Measurements from ENCODE around the gene BLMH. TPM values are rescaled to one million over a fixed set of nuclear protein-coding genes. Genes with fewer than 3 reads are reported as not detected.
A peak's percentile ranks its signal among the peaks of the same experiment; 100 is the strongest.

Gene BLMH
- total RNA-seq, 1 experiment from 2014 or later: 28.3 TPM

GRCh38 chr17:30279156-30279555, 12.6 kb downstream of the BLMH start:
- no peak for DNase-seq (ENCODE audit: unreplicated experiment)
- H3K27me3 Mint-ChIP-seq (ENCODE audit: insufficient read depth, unreplicated experiment): no peaks in the 10 kb centered on the region
- ChIA-PET CTCF (interaction anchor here (0.5 to 0.9 kb wide), 3 partner anchors 23 to 175 kb away, joined by 3 read pairs; no protein-coding TSS in a partner anchor), POLR2A (interaction anchor here (0.5 to 0.8 kb wide), 4 partner anchors 8 to 403 kb away, joined by 3 read pairs; partner anchors contain the start of gene BLMH)
- peaks cover 38% of the 10 kb centered on the region for H3K36me3 Mint-ChIP-seq (ENCODE audit: insufficient read depth, unreplicated experiment)
- no peak for TF ChIP-seq CTCF (IDR thresholded peaks at IDR 0.05; ENCODE audit: unreplicated experiment)
- intact Hi-C loops (cut with micrococcal nuclease): no loop called here
- no peaks in the 10 kb centered on the region for H3K9me3 Mint-ChIP-seq (ENCODE audit: unreplicated experiment)
- H3K4me3 Mint-ChIP-seq (ENCODE audit: unreplicated experiment): no peak overlapping the region
- no peak overlapping the region for H3K27ac Mint-ChIP-seq (ENCODE audit: low read depth, unreplicated experiment)
- no peaks in the 10 kb centered on the region for H3K4me1 Mint-ChIP-seq (ENCODE audit: insufficient read depth, unreplicated experiment)
- BruUV-seq (replicated peaks): no TSS peak

GRCh38 chr17:30278032-30278431, 13.7 kb downstream of the BLMH start:
- Mint-ChIP-seq H3K4me1 (ENCODE audit: insufficient read depth, unreplicated experiment) (no peaks in the 10 kb centered on the region), H3K9me3 (ENCODE audit: unreplicated experiment) (no peaks in the 10 kb centered on the region), H3K4me3 (ENCODE audit: unreplicated experiment) (no peak overlapping the region), H3K27me3 (ENCODE audit: insufficient read depth, unreplicated experiment) (no peaks in the 10 kb centered on the region), H3K36me3 (ENCODE audit: insufficient read depth, unreplicated experiment) (peaks cover 43% of the 10 kb centered on the region), H3K27ac (ENCODE audit: low read depth, unreplicated experiment) (no peak overlapping the region)
- BruUV-seq (replicated peaks): no TSS peak
- intact Hi-C loops (cut with micrococcal nuclease): loop anchor here (1.0 kb wide), 1 partner anchor 174 kb away; no protein-coding TSS in a partner anchor
- ChIA-PET POLR2A (no interaction called here), CTCF (interaction anchor here (0.6 to 1.2 kb wide), 3 partner anchors 12 to 152 kb away, joined by 3 read pairs; no protein-coding TSS in a partner anchor)
- no peak for TF ChIP-seq CTCF (IDR thresholded peaks at IDR 0.05; ENCODE audit: unreplicated experiment)
- DNase-seq (ENCODE audit: unreplicated experiment): peak; percentile 5

- Mint-ChIP-seq H3K4me3 (ENCODE audit: unreplicated experiment) (no peak overlapping the region), H3K36me3 (ENCODE audit: insufficient read depth, unreplicated experiment) (peaks cover 61% of the 10 kb centered on the region), H3K4me1 (ENCODE audit: insufficient read depth, unreplicated experiment) (no peaks in the 10 kb centered on the region), H3K27me3 (ENCODE audit: insufficient read depth, unreplicated experiment) (no peaks in the 10 kb centered on the region), H3K27ac (ENCODE audit: low read depth, unreplicated experiment) (no peak overlapping the region), H3K9me3 (ENCODE audit: unreplicated experiment) (no peaks in the 10 kb centered on the region)
- ChIA-PET POLR2A (no interaction called here), CTCF (no interaction called here)
- no peak for TF ChIP-seq CTCF (IDR thresholded peaks at IDR 0.05; ENCODE audit: unreplicated experiment)
- intact Hi-C loops (cut with micrococcal nuclease): no loop called here
- no TSS peak for BruUV-seq (replicated peaks)
- no peak for DNase-seq (ENCODE audit: unreplicated experiment)
Observed at GRCh38 chr17:30275911-30276310, 15.8 kb downstream of the BLMH start.

- ChIA-PET POLR2A (interaction anchor here (1.1 to 1.3 kb wide), 2 partner anchors 17 to 45 kb away, joined by 3 read pairs; partner anchors contain the start of gene BLMH), CTCF (no interaction called here)
- Mint-ChIP-seq H3K4me1 (ENCODE audit: insufficient read depth, unreplicated experiment) (no peaks in the 10 kb centered on the region), H3K27me3 (ENCODE audit: insufficient read depth, unreplicated experiment) (no peaks in the 10 kb centered on the region), H3K9me3 (ENCODE audit: unreplicated experiment) (no peaks in the 10 kb centered on the region), H3K36me3 (ENCODE audit: insufficient read depth, unreplicated experiment) (peaks cover 66% of the 10 kb centered on the region), H3K4me3 (ENCODE audit: unreplicated experiment) (no peak overlapping the region), H3K27ac (ENCODE audit: low read depth, unreplicated experiment) (no peak overlapping the region)
- TF ChIP-seq CTCF (IDR thresholded peaks at IDR 0.05; ENCODE audit: unreplicated experiment): no peak
- intact Hi-C loops (cut with micrococcal nuclease): no loop called here
- BruUV-seq (replicated peaks): no TSS peak
- no peak for DNase-seq (ENCODE audit: unreplicated experiment)
Observed at GRCh38 chr17:30274887-30275286, 16.9 kb downstream of the BLMH start.

Measured in MCF 10A (cell line).